ENCODE measurements around the gene TNS2.
"Not testable (repeated sequence)": the region's sequence is repeated elsewhere in the genome, so short reads cannot be mapped to it uniquely, and the experiment has no call there.

TNS2 gene, protein sequence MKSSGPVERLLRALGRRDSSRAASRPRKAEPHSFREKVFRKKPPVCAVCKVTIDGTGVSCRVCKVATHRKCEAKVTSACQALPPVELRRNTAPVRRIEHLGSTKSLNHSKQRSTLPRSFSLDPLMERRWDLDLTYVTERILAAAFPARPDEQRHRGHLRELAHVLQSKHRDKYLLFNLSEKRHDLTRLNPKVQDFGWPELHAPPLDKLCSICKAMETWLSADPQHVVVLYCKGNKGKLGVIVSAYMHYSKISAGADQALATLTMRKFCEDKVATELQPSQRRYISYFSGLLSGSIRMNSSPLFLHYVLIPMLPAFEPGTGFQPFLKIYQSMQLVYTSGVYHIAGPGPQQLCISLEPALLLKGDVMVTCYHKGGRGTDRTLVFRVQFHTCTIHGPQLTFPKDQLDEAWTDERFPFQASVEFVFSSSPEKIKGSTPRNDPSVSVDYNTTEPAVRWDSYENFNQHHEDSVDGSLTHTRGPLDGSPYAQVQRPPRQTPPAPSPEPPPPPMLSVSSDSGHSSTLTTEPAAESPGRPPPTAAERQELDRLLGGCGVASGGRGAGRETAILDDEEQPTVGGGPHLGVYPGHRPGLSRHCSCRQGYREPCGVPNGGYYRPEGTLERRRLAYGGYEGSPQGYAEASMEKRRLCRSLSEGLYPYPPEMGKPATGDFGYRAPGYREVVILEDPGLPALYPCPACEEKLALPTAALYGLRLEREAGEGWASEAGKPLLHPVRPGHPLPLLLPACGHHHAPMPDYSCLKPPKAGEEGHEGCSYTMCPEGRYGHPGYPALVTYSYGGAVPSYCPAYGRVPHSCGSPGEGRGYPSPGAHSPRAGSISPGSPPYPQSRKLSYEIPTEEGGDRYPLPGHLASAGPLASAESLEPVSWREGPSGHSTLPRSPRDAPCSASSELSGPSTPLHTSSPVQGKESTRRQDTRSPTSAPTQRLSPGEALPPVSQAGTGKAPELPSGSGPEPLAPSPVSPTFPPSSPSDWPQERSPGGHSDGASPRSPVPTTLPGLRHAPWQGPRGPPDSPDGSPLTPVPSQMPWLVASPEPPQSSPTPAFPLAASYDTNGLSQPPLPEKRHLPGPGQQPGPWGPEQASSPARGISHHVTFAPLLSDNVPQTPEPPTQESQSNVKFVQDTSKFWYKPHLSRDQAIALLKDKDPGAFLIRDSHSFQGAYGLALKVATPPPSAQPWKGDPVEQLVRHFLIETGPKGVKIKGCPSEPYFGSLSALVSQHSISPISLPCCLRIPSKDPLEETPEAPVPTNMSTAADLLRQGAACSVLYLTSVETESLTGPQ (N-terminal part only)

DNA sequence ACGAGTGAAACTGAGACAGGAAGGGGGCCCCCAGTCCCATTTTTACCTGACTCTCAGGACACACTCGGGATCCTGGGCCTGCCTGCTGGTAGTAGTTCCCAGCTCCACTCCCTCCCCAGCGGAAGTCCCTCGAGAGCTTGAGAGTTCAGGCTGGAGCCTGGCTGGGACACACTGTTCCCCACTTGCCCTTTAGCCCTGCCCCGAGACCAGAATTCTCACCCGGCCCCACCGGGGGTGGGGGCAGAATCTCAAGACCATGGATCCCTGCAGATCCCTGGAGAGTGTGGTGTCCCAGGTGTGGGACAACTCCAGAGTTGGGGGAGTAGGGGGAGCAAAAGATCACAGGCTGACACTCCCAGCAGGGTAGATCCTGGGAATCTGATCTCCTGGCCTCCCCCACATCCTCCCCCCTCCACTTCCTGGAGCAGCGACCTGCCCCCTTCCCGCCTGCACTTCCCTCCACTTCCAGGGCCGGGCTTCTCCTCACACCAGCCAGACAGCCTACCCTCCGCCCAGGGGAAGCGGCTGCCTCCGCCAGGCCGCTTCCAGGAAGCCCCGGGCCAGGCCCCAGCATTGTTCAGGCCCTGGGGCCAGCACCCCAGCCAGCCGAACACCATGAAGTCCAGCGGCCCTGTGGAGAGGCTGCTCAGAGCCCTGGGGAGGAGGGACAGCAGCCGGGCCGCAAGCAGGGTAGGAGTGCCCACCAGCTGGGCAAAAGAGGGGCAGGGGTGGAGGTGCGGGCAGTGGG, at the start of gene TNS2:
Gene TNS2, plus strand, starts transcription at position 495 of the 748 bp plus-strand sequence. Its CDS starts 121 bp downstream, at position 616.
- no peak for DNase-seq

DNA sequence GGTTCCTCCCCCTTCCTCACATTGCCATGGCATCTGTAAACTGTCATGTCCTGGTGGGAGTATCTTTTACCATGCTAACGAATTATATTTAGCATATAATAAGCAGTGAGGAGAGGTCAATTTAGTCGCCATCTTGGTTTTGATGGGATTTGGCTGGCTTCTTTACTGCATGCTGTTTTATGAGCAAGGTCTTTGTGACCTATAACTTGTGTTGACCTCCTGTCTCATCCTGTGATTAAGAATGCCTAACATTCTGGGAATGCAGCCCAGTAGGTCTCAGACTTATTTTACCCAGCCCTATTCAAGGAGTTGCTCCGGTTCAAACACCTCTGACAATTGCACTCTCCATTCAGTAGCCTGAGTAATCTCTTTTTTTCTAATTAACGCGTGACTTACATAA, 45.7 kb upstream of the TNS2 start:
- no peak for DNase-seq

DNA sequence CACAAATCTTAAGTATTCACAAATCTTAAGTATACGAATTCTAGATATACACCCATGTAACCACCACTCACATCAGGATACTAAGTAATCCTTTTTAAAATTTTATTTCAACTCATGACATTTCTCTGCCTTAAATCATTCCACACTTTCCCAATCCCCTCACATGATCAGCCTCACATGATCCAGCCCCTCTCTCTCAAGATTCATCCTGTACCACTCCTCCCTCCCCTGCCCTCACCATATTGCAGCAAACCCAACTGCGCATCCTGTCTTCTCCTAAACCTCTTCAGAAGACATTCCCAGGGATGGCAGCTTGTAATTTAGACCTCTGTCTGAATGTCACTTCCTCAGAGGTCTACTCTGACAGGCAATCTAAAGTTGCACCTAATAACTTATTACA, 45.3 kb upstream of the TNS2 start:
- no peak for DNase-seq

DNA sequence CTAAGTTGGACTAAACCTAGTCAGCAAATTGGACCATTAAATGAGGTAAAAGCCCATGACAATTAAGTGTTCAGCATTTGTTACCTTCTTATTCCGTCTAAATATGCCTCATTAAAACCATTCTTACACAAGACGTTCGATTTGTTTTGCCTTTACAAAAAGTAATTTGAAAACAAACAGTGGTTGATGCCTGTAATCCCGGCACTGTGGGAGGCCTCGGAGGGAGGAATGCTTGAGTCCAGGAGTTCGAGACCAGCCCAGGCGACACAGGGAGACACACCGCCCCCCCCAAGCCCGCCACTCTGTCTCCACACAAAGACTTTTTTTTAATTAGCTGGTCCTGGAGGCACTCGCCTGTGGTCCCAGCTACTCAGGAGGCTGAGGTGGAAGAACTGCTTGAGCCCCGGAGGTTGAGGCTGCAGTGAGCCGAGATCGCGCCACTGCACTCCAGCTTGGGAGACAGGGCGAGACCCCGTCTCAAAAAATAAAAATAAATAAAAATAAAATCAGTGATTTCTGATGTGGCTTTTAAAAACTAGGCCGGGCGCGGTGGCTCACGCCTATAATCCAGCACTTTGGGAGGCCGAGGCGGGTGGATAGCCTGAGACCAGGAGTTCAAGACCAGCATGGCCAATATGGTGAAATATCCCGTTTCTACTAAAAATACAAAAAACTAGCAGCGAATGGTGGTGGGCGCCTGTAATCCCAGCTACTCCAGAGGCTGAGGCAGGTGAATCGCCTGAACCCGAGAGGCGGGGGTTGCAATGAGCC, 44.5 kb upstream of the TNS2 start:
- DNase-seq, result no peak

DNA sequence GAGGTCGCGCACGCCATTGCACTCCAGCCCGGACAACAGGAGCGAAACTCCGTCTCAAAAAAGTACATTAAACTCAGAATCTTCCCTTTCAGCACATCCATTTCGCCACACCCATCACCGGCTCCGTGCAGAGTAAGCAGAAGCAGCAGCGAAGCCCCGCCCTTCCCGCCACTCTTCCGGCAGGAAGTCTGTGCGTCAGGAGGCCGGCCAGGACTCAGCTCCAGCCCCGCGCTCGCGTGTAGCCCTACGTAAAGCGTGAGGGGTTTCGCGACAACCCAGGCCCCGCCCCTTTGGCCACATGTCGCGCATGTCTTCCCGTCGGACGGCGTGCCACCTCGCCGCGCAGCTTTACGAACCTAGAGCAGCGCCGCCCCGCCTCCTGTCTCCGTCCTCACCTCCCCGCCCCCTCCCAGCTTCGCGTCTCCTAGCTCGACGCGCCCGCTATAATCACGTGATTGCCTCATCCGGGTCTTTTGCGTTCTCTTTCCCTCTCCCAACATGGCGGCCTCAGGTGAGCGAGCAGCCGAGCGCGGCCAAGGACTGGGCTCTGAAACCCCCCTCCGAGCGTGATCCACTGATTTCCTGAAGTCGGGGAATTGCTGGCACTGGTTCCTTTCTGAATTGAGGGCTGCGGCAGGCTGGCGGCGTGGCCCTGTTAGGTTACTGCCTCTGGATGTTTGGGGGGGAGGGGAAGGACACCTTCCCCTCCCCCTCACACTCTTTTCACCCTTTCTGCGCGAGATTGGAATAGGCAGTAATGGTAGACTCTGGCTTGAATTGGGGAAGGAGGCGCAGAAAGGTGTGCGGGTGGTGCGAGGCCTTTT, 43.7 kb upstream of the TNS2 start, which contains the start of gene EIF4B:
Gene EIF4B, plus strand, starts transcription at position 471 of the 824 bp plus-strand sequence. Its CDS starts 28 bp downstream, at position 499.
- DNase-seq, result peak; percentile 100

DNA sequence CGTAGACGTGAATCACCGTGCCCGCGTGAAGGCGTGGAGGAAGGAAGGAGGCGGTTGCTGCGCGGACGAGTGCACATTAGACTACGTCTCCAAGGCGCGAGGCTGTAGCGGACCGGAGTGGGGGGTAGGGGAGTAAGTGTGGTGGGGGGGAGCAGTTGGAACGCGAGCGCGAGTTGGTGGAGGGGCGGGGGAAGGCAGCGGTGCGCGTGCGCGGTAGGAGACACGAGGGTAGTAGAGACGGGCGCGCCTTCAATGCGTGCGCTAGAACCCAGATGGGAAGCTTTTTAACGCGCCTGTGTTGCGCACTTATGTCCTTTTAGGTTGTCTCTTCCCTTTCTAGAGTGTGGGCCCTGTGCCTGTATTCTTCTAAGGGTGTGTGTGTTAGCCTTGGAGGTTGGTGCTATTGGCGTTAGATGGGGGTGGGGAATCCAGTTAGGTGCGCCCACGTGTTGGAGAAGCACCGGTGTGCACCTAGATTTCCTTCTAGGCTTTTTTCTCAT, 43.0 kb upstream of the TNS2 start:
- peak; percentile 89 for DNase-seq

DNA sequence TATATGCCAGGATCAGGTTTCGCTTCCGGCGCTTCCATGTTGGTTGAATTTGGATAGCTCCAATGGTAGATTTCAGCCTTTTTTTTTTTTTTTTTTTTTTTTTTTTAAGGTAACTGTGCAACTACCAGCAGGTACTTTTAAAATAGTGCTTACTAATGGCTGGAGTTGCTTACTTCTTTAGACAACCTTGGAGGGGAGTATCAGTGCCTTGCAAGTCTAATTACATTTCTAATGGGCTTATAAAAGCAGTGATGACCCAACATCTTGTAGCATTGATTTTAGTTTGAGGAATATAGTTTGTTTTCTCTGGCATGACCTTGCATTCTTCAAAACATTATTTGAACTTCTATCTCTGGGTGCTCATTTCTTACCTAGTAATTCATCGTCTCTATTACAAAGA, 42.5 kb upstream of the TNS2 start:
- DNase-seq, result no peak

DNA sequence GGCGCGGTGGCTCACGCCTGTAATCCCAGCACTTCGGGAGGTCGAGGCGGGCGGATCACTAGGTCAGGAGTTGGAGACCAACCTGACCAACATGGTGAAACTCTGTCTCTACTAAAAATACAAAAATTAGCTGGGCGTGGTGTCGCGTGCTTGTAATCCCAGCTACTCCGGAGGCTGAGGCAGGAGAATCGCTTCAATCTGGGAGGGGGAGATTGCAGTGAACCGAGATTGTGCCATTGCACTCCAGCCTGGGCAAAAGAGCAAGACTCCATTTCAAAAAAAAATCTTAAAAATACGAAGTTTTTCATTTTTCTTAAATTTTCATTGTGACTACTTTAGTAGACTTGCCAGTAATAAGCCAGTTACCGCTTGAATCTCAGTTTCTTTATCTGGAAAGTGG, 41.1 kb upstream of the TNS2 start:
- not testable (repeated sequence) for DNase-seq

DNA sequence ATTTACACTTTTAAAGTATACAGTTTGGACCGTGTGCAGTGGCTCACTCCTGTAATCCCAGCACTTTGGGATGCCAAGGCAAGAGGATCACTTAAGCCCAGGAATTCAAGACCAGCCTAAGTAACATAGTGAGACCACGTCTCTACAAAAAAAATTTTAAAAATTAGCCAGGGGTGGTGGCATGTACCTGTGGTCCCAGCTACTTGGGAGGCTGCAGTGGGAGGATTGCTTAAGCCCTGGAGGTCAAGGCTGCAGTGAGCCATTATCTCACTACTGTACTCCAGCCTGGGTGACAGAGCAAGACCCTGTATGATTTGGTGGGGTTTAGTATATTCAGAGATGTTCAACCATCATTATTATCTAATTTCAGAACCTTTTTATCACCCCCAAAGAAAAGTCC, 38.9 kb upstream of the TNS2 start:
- no peak for DNase-seq

DNA sequence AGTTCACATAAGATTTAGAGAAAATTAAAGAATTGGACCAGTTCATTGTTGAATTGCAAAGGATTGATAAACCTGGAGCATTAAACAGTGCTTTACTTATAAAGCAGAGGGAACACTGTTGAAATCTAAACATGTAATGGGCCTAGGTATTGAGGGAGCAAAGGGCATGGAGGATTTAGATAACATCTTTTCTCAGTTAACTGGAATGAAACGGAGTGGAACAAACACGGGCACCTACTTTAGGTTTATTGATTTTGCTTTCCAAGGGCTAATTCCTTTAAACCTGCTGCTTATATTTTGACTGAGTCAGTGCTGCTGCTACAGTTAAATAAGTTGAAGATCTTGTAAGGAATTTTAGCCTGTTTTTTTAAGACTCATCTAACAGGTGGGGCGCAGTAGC, 38.0 kb upstream of the TNS2 start:
- no peak for DNase-seq

DNA sequence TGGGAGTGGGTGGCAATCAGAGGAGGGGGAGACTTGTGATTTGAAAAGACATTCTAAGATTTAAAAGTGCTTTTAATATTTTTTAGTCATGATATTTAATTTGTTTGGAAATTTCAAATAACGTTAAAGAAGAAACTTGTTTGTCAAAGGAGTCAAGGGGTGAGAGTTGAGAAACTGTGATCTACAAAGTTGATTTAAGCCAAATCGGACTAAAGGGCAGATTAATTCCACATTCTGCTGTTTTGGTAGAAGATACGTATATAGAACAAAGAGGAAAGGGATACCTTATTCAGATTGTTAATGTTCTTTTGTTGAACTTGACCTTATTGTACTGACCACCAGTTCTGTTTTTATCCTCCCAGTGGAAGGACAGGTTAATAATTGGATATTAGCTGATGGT, 36.9 kb upstream of the TNS2 start:
- no peak for DNase-seq

DNA sequence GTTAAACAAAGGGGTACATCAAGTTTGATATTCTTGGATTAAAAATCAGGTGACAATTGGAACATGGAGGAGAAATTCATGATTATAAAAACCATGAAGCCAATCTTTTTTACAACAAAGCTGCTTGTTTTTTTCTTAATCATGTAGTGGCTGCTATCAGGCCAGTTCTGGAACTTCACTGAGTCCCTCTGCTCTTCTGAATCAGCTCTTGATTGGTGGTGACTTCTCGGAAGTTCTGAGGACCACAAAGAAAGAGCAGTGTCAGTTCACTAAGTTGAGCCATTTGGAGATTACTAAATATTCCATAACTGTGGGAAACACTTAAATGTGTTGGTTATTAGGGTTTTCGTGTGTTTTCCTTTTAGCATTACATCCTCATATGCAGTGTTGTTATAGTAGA, 35.2 kb upstream of the TNS2 start:
- no peak for DNase-seq

DNA sequence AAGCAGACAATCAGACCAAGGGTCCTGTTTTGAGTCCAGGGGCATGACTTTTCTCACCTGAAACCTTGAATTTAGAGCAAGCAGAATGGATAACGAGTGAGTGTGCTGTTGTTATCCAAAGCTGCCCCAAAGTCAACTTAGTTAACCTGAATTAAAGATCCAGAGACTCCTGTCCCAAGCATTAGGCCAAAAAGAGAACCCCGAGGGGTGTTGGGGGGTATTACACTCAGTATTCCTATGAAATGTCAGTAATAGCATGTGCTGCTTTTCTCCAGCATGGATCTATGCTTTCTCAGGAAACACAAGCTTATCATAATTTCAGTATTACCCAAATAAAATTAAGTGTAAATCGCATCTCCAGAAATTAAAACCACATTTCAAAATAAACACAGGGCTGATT, 24.6 kb upstream of the TNS2 start:
- DNase-seq, result no peak

DNA sequence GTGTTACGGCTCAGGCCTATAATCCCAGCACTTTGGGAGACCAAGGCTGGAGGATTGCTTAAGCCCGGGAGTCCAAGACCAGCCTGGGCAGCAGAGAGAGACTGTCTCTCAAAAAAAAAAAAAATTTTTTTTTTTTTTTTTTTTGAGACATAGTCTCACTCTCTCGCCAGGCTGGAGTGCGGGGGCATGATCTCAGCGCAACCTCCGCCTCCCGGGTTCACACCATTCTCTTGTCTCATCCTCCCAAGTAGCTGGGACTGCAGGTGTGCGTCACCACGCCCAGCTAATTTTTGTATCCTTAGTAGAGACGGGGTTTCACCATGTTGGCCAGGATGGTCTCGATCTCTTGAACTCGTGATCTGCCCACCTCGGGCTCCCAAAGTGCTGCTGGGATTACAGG, 22.9 kb upstream of the TNS2 start:
- not testable (repeated sequence) for DNase-seq

DNA sequence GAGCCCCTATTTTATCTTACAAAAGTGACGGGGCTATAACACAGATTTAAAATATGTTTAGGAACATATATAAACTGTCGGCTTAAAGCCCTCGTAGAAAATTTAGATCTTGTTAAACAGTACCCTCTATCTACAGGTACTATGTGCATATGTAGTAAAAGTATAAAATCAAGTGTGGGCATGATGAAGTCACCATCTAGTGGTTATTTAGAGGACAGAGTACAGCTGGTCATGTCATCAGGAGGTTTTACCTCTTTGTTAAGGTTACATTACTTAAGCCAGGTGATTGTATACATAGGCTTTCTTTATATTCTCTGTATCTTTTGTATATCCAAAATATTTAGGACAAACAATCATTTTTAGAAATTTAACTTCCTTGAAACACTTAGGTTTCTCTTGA, 18.2 kb upstream of the TNS2 start:
- no peak for DNase-seq

DNA sequence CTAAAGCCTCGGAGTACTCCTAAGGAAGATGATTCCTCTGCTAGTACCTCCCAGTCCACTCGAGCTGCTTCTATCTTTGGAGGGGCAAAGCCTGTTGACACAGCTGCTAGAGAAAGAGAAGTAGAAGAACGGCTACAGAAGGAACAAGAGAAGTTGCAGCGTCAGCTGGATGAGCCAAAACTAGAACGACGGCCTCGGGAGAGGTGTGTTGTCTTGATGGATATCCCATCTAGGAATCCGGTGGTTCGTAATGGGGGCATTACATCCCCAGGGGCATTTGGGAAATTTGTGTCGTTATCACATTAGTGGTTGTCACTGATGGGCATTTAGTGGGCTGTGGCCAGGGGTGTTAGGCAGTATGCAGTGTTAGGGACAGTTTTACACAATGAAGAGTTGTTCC, 16.0 kb upstream of the TNS2 start:
- not testable (repeated sequence) for DNase-seq

DNA sequence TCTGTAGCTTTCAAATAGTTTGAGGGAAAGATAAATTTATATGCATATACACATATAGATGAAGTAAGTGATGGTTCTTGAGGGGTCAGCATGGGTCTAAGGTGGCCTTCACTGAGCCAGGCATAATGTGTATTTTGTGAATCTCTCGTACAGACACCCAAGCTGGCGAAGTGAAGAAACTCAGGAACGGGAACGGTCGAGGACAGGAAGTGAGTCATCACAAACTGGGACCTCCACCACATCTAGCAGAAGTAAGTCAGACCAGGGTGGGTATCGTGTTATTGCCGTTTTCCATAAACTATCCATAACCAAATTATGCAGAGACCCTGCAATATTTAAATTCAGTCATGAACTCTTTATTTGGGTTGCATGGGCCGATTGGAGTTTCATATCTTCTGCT, 15.4 kb upstream of the TNS2 start:
- DNase-seq, result no peak

DNA sequence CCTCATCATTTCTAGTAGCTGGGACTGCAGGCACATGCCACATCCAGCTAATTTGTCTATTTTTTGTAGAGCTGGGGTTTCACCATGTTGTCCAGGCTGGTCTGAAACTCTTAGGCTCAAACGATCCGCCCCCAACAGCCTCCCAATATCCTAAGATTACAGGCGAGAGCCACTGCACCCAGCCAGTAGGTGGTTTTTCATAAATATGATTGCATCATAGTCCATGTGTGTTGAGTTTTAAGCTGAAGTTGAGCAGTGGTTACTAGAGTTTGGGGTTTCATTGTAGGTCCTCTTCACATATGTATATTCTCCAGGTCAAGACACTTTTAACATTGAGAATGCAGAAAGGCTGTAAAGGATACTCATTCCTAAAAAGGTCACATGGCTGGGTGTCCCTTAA, 13.1 kb upstream of the TNS2 start:
- DNase-seq, result no peak

DNA sequence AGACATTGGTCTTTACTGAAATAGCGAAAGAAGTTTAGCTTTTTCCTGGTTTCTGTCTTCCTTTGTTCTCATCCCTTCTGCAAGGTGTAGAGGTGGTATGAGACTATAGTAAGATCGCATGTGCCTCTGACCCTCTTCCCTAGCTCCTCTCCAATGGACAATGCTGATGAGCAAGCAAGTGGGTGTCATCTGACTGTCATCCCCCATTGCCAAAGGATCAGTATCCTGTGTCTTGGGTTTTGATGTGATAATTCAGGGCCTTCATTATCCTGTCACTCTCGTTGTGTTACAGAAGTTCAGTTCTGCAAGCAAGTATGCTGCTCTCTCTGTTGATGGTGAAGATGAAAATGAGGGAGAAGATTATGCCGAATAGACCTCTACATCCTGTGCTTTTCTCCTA, 10.0 kb upstream of the TNS2 start:
- DNase-seq, result no peak
